HepG2 (cell line): Measurements from ENCODE around the gene MOBP. TPM values are rescaled to one million over a fixed set of nuclear protein-coding genes. Genes with fewer than 3 reads are reported as not detected.

ENCODE experiments used
- ATAC-seq: fragments of 200-7000 bp; cut with Tn5 transposase; 3 replicates; pipeline ENCODE4 v1.9.1; 2020; ENCODE audit warnings: mild to moderate bottlenecking, moderate library complexity
- BruUV-seq: library from RNA; stranded (reverse); fragments of 400-500 nt; replicated peaks from 2 replicates; lab custom pipeline; 2021; lab: Mats Ljungman, UMichigan
- CTCF ChIA-PET: fragments of 300-600 bp; formaldehyde crosslinking; extraction: SDS; loops from one replicate; lab custom pipeline; 2021; ENCODE audit warnings: low total read pairs, inconsistent platforms, low intra/inter-chr PET ratio; lab: Yijun Ruan, JAX
- POLR2A ChIA-PET: fragments of 350-600 bp; sonication (Branson Sonifier 250); formaldehyde crosslinking; loops from one replicate; lab custom pipeline; 2020; ENCODE audit warnings: antibody characterized with exemption, inconsistent platforms; lab: Yijun Ruan, JAX
- DNase-seq: peaks from one replicate; pipeline ENCODE4 v3.0.0-alpha.2; 2015; ENCODE audit warnings: low spot score
- FAIRE-seq: peaks from 3 replicates; lab custom pipeline; 2011; peaks lifted over from hg19 to GRCh38; lab: Jason Lieb, UNC
- H2AFZ ChIP-seq: one replicate; pipeline ENCODE4 v1.6.1; 2011; ENCODE audit warnings: low read length, inconsistent platforms
- H3K27ac ChIP-seq: fragments of 300-600 bp; 3 replicates; pipeline ENCODE4 v1.8.0; 2011; ENCODE audit warnings: mixed run types, mild to moderate bottlenecking, mixed read lengths, low read length, inconsistent platforms; ENCODE audit not compliant: insufficient read depth; ENCODE audit errors: extremely low read length
- H3K27me3 ChIP-seq, 2 experiments: fragments of 200-600 bp in 1 of 2; 2 replicates in 1 of 2; 3 replicates in 1 of 2; pipeline versions ENCODE4 v1.6.0 to v1.8.0; 2011; ENCODE audit warnings: low read length in 2 of 2, mild to moderate bottlenecking in 2 of 2, moderate library complexity in 2 of 2, inconsistent platforms in 1 of 2; ENCODE audit not compliant: insufficient read depth in 2 of 2, control insufficient read depth in 1 of 2
- H3K36me3 ChIP-seq, 2 experiments: fragments of 200-600 bp in 1 of 2; replicated peaks in 1 of 2; 2 replicates in 1 of 2; 3 replicates in 1 of 2; pipeline versions ENCODE4 v1.5.1 to v1.8.0; 2011; ENCODE audit warnings: low read length in 2 of 2, inconsistent platforms in 1 of 2; ENCODE audit not compliant: insufficient read depth in 2 of 2, control insufficient read depth in 1 of 2
- H3K4me1 ChIP-seq: 2 replicates; pipeline ENCODE4 v1.5.1; 2012; ENCODE audit warnings: low read length, inconsistent platforms; ENCODE audit not compliant: insufficient read depth
- H3K4me2 ChIP-seq: 2 replicates; pipeline ENCODE4 v1.6.0; 2011; ENCODE audit warnings: low read depth, low read length, inconsistent platforms
- H3K4me3 ChIP-seq, 3 experiments: fragments of 200-600 bp in 1 of 3; sonication (generic), shearing (Covaris generic) in 1 of 3; replicated peaks in 1 of 3; 2 replicates each; pipeline ENCODE4 v1.5.1; 2011 to 2016; ENCODE audit warnings: low read length in 3 of 3, inconsistent platforms in 2 of 3, low read depth in 2 of 3, mild to moderate bottlenecking in 2 of 3, control low read depth in 1 of 3, mixed read lengths in 1 of 3; ENCODE audit not compliant: insufficient read depth in 1 of 3
- H3K79me2 ChIP-seq: one replicate; pipeline ENCODE4 v1.6.1; 2011; ENCODE audit warnings: low read length, inconsistent platforms; ENCODE audit not compliant: insufficient read depth
- H3K9ac ChIP-seq: 2 replicates; pipeline ENCODE4 v1.6.0; 2011; ENCODE audit warnings: mild to moderate bottlenecking, low read depth, low read length, inconsistent platforms; ENCODE audit not compliant: insufficient read depth
- H3K9me3 ChIP-seq: 2 replicates; pipeline ENCODE4 v1.5.1; 2012; ENCODE audit warnings: mild to moderate bottlenecking, low read length
- H4K20me1 ChIP-seq: 2 replicates; pipeline ENCODE4 v1.6.0; 2011; ENCODE audit warnings: inconsistent platforms, mild to moderate bottlenecking, low read length, moderate library complexity; ENCODE audit not compliant: insufficient read depth
- ARHGAP35 ChIP-seq: sonication (generic); formaldehyde crosslinking; IDR thresholded peaks from 2 replicates; pipeline ENCODE4 v1.9.0; 2022; ENCODE audit warnings: mild to moderate bottlenecking, inconsistent platforms, moderate library complexity, missing genetic modification reagents, borderline replicate concordance
- GATAD1 ChIP-seq: IDR thresholded peaks from 2 replicates; pipeline ENCODE4 v1.6.1; 2016; ENCODE audit warnings: missing genetic modification reagents, missing compliant biosample characterization
- GLI4 ChIP-seq: sonication (generic); formaldehyde crosslinking; IDR thresholded peaks from 2 replicates; pipeline ENCODE4 v1.5.1; 2020; ENCODE audit warnings: missing genetic modification reagents, mild to moderate bottlenecking, moderate library complexity, borderline replicate concordance
- HDAC1 ChIP-seq: sonication (generic); formaldehyde crosslinking; IDR thresholded peaks from 2 replicates; pipeline ENCODE4 v1.5.1; 2020; ENCODE audit warnings: mild to moderate bottlenecking, missing genetic modification reagents
- HOXA5 ChIP-seq: sonication (generic); formaldehyde crosslinking; IDR thresholded peaks from 2 replicates; pipeline ENCODE4 v1.4.0; 2020; ENCODE audit warnings: missing genetic modification reagents
- SIN3A ChIP-seq: IDR thresholded peaks from 2 replicates; pipeline ENCODE4 v1.6.1; 2011; ENCODE audit warnings: low read depth, mild to moderate bottlenecking, control low read depth, low read length, borderline replicate concordance
- SIX1 ChIP-seq: sonication (generic); formaldehyde crosslinking; IDR thresholded peaks from 2 replicates; pipeline ENCODE4 v1.4.0; 2020; ENCODE audit warnings: missing genetic modification reagents, borderline replicate concordance
- SRSF9 ChIP-seq: fragments of 200-400 bp; formaldehyde crosslinking; IDR thresholded peaks from 2 replicates; pipeline ENCODE4 v1.6.1; 2018; ENCODE audit warnings: borderline replicate concordance, mild to moderate bottlenecking, low read depth, low read length; ENCODE audit not compliant: insufficient read depth, poor library complexity, severe bottlenecking
- TBP ChIP-seq: sonication (generic); formaldehyde crosslinking; IDR thresholded peaks from 2 replicates; pipeline ENCODE4 v1.5.0; 2020; ENCODE audit warnings: missing genetic modification reagents
- ZBTB7A ChIP-seq: sonication (generic); formaldehyde crosslinking; IDR thresholded peaks from 2 replicates; pipeline ENCODE4 v1.8.0; 2022; ENCODE audit warnings: mild to moderate bottlenecking, missing genetic modification reagents
- ZNF17 ChIP-seq: sonication (generic); formaldehyde crosslinking; IDR thresholded peaks from 2 replicates; pipeline ENCODE4 v1.5.0; 2020; ENCODE audit warnings: mild to moderate bottlenecking, missing genetic modification reagents
- ZNF3 ChIP-seq: IDR thresholded peaks from 2 replicates; pipeline ENCODE4 v1.7.0; 2017; ENCODE audit warnings: inconsistent platforms
- ZNF484 ChIP-seq: sonication (generic); formaldehyde crosslinking; IDR thresholded peaks from 2 replicates; pipeline ENCODE4 v1.5.1; 2020; ENCODE audit warnings: mild to moderate bottlenecking, low read depth, missing genetic modification reagents, borderline replicate concordance
- ZNF557 ChIP-seq: sonication (generic); formaldehyde crosslinking; IDR thresholded peaks from 2 replicates; pipeline ENCODE4 v1.4.0; 2020; ENCODE audit warnings: missing genetic modification reagents
- ZNF782 ChIP-seq: sonication (generic); formaldehyde crosslinking; IDR thresholded peaks from 2 replicates; pipeline ENCODE4 v1.4.0; 2020; ENCODE audit warnings: missing genetic modification reagents, mild to moderate bottlenecking, borderline replicate concordance
- WGBS: methylation state at CpG from one replicate; pipeline ENCODE4 v1.1.6; 2017; ENCODE audit warnings: low lambda C conversion rate; 5-methylcytosine and 5-hydroxymethylcytosine counted together
- in situ Hi-C: cut with HindIII; loops from 2 replicates; pipeline ENCODE4 v1.10.0; 2017; ENCODE audit warnings: low pct_unique_long_range_greater_than_20kb; ENCODE audit not compliant: extremely low pct_ligation_motif_present
- intact Hi-C: fragments of 100-400 bp; cut with micrococcal nuclease; formaldehyde crosslinking; loops from one replicate; pipeline ENCODE4 v1.10.0; 2022; ENCODE audit not compliant: unreplicated experiment
- polyA plus RNA-seq, 8 experiments: library from polyadenylated mRNA; depleted of rRNA in 3 of 8; stranded (reverse) in 7 of 8; unstranded in 1 of 8; fragments of >200 nt; fragmentation: Illumina TruSeq in 4 of 8; extraction: Trizol in 4 of 8; gene quantifications; 2 replicates each; pipeline versions ENCODE4 v1.2.1 to v1.2.3, GENCODE V29; 2011 to 2016; ENCODE audit warnings: low read depth in 4 of 8, missing spikeins in 1 of 8, mixed read lengths in 1 of 8; ENCODE audit not compliant: insufficient read depth in 1 of 8
- total RNA-seq, 5 experiments: library from RNA; depleted of rRNA; stranded (reverse); fragments of >200 nt; fragmentation: Illumina TruSeq; extraction: Trizol; gene quantifications; 2 replicates each; pipeline ENCODE4 v1.2.3, GENCODE V29; 2016; ENCODE audit warnings: low read depth in 1 of 5
- TF ChIP-seq, protein P1 (sequence below): sonication (generic); formaldehyde crosslinking; IDR thresholded peaks from 2 replicates; pipeline ENCODE4 v1.4.0; 2020; ENCODE audit warnings: missing genetic modification reagents
- TF ChIP-seq, protein P2 (sequence below): sonication (generic); formaldehyde crosslinking; IDR thresholded peaks from 2 replicates; pipeline ENCODE4 v1.5.0; 2020; ENCODE audit warnings: missing genetic modification reagents
- TF ChIP-seq, protein P3 (sequence below): sonication (generic); formaldehyde crosslinking; IDR thresholded peaks from 2 replicates; pipeline ENCODE4 v1.4.0; 2020; ENCODE audit warnings: mild to moderate bottlenecking, missing genetic modification reagents
- TF ChIP-seq, protein P4 (sequence below): sonication (generic); formaldehyde crosslinking; IDR thresholded peaks from 2 replicates; pipeline ENCODE4 v1.4.0; 2020; ENCODE audit warnings: missing genetic modification reagents

Gene MOBP
- total and polyA plus RNA-seq, 2 of the 13 experiments (the other 11 are each of a cell fraction or from before 2014, with no cell fraction given) = not detected

DNA sequence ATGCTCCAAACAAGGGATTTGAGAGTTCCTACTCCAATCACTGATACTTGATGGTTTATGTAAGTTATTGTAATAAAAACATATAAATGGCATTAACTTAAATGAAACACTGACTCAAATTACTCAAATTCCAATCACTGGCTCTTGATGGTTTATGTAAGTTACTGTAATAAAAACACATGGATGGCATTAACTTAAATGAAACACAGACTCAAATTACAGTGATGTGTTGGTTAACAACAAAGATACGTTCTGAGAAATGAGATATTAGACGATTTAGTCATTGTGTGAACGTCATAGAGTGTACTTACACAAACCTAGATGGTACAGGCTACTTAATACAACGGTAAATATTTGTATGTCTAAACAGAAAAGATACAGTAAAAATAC, 6.6 kb downstream of the MOBP start:
- TF ChIP-seq ZBTB7A (no peak), ZNF3 (no peak), ZNF782 (CRISPR knock-in tag) (no peak), TBP (no peak), ZNF484 (CRISPR knock-in tag) (no peak), GLI4 (CRISPR knock-in tag) (no peak), HDAC1 (CRISPR knock-in tag) (no peak), ZNF557 (CRISPR knock-in tag) (no peak), GATAD1 (CRISPR knock-in tag) (no peak), HOXA5 (CRISPR knock-in tag) (no peak), ZNF17 (CRISPR knock-in tag) (no peak), SIN3A (no peak), SRSF9 (no peak), ARHGAP35 (CRISPR knock-in tag) (no peak), SIX1 (CRISPR knock-in tag) (no peak)
- TF ChIP-seq, protein P1, sequence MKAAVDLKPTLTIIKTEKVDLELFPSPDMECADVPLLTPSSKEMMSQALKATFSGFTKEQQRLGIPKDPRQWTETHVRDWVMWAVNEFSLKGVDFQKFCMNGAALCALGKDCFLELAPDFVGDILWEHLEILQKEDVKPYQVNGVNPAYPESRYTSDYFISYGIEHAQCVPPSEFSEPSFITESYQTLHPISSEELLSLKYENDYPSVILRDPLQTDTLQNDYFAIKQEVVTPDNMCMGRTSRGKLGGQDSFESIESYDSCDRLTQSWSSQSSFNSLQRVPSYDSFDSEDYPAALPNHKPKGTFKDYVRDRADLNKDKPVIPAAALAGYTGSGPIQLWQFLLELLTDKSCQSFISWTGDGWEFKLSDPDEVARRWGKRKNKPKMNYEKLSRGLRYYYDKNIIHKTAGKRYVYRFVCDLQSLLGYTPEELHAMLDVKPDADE (CRISPR knock-in tag) = no peak
- TF ChIP-seq, protein P2, sequence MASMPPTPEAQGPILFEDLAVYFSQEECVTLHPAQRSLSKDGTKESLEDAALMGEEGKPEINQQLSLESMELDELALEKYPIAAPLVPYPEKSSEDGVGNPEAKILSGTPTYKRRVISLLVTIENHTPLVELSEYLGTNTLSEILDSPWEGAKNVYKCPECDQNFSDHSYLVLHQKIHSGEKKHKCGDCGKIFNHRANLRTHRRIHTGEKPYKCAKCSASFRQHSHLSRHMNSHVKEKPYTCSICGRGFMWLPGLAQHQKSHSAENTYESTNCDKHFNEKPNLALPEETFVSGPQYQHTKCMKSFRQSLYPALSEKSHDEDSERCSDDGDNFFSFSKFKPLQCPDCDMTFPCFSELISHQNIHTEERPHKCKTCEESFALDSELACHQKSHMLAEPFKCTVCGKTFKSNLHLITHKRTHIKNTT (CRISPR knock-in tag) = no peak
- TF ChIP-seq, protein P3, sequence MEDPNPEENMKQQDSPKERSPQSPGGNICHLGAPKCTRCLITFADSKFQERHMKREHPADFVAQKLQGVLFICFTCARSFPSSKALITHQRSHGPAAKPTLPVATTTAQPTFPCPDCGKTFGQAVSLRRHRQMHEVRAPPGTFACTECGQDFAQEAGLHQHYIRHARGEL (CRISPR knock-in tag) = no peak
- TF ChIP-seq, protein P4, sequence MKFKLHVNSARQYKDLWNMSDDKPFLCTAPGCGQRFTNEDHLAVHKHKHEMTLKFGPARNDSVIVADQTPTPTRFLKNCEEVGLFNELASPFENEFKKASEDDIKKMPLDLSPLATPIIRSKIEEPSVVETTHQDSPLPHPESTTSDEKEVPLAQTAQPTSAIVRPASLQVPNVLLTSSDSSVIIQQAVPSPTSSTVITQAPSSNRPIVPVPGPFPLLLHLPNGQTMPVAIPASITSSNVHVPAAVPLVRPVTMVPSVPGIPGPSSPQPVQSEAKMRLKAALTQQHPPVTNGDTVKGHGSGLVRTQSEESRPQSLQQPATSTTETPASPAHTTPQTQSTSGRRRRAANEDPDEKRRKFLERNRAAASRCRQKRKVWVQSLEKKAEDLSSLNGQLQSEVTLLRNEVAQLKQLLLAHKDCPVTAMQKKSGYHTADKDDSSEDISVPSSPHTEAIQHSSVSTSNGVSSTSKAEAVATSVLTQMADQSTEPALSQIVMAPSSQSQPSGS (CRISPR knock-in tag) = no peak
- Histone ChIP-seq H3K4me3 (no peak overlapping the region), H2AFZ (no peak overlapping the region), H3K27me3 (peaks cover 0 to 6% of the 10 kb centered on the region in 2 experiments; a peak in 1 of 5 replicates), H3K9ac (no peak overlapping the region), H3K27ac (no peak overlapping the region), H3K79me2 (no peaks in the 10 kb centered on the region), H3K4me2 (no peak overlapping the region), H3K4me1 (no peaks in the 10 kb centered on the region), H3K9me3 (no peaks in the 10 kb centered on the region), H3K36me3 (no peaks in the 10 kb centered on the region), H4K20me1 (no peaks in the 10 kb centered on the region)
- no TSS peak for BruUV-seq
- ChIA-PET CTCF (no interaction called here), POLR2A (no interaction called here)
- DNase-seq (no peak), ATAC-seq (no peak), FAIRE-seq (no peak)
- intact Hi-C loops (no loop called here), in situ Hi-C loops (no loop called here)
- WGBS = 1% methylated on average over 4 of the region's 4 CpGs
